Right atrium auricular region (tissue), 2 donors: ENCODE measurements around the gene SYCP2L. TPM values are rescaled to one million over a fixed set of nuclear protein-coding genes. Genes with fewer than 3 reads are reported as not detected.
"Not testable (repeated sequence)": the region's sequence is repeated elsewhere in the genome, so short reads cannot be mapped to it uniquely, and the experiment has no call there.

Experiments used
- DNase-seq: peaks from one replicate; pipeline ENCODE4 v3.0.0-alpha.2; 2019; ENCODE audit warnings: low spot score
- H3K27ac ChIP-seq, 2 donors: fragments of 200-600 bp; sonication (generic); 1 replicate in 1 of 2; 2 replicates in 1 of 2; pipeline ENCODE4 v1.5.1; 2016 to 2019
- H3K27me3 ChIP-seq, 2 donors: fragments of 200-600 bp; sonication (generic); one replicate each; pipeline versions ENCODE4 v1.5.1 to v1.6.0; 2017 to 2019
- H3K36me3 ChIP-seq: fragments of 200-600 bp; sonication (generic); one replicate; pipeline ENCODE4 v1.5.1; 2016
- H3K4me1 ChIP-seq, 2 donors: fragments of 200-600 bp; sonication (generic); one replicate each; pipeline versions ENCODE4 v1.5.1 to v1.6.0; 2017 to 2019
- H3K4me3 ChIP-seq, 2 donors: fragments of 200-600 bp; sonication (generic); 1 replicate in 1 of 2; 2 replicates in 1 of 2; pipeline ENCODE4 v1.5.1; 2017 to 2019; ENCODE audit warnings: mild to moderate bottlenecking in 1 of 2, moderate library complexity in 1 of 2
- H3K9me3 ChIP-seq, 2 donors: fragments of 200-600 bp; sonication (generic); one replicate each; pipeline ENCODE4 v1.5.1; 2019
- total RNA-seq, 2 donors: library from RNA; depleted of rRNA; stranded (reverse); fragments of >200 nt; gene quantifications; one replicate each; pipeline ENCODE4 v1.1.0, GENCODE V29; 2016
- TF ChIP-seq, protein P1 (sequence below), 2 donors: fragments of 200-600 bp; sonication (generic); IDR thresholded peaks; one replicate each; pipeline ENCODE4 v1.5.1; 2019; ENCODE audit warnings: antibody characterized with exemption in 2 of 2

Gene SYCP2L
- total RNA-seq, 2 donors from 2014 or later = 0.20 to 1.1 TPM

DNA sequence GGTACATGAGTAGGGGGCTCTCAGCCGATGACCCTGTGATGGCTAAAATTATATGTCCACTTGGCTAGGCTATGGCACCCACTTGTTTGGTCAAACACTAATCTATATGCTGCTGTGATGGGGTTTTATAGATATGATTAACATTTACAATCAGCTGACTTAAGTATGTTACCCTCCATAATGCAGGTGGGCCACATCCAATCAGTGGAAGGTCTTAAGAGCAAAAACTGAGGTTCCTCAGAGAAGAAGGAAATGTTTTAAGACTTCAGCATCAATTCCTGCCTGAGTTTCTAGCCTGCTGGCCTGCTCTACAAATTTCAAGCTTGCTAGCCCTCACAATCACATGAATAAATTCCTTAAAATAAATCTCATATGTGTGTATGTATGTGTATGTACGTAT is 29.6 kb upstream of the SYCP2L start:
- Histone ChIP-seq H3K27me3 (no peaks in the 10 kb centered on the region), H3K4me1 (no peaks in the 10 kb centered on the region), H3K4me3 (no peak overlapping the region), H3K27ac (no peak overlapping the region), H3K36me3 (no peaks in the 10 kb centered on the region), H3K9me3 (peaks cover 0 to 12% of the 10 kb centered on the region in 2 donors)
- TF ChIP-seq, protein P1, sequence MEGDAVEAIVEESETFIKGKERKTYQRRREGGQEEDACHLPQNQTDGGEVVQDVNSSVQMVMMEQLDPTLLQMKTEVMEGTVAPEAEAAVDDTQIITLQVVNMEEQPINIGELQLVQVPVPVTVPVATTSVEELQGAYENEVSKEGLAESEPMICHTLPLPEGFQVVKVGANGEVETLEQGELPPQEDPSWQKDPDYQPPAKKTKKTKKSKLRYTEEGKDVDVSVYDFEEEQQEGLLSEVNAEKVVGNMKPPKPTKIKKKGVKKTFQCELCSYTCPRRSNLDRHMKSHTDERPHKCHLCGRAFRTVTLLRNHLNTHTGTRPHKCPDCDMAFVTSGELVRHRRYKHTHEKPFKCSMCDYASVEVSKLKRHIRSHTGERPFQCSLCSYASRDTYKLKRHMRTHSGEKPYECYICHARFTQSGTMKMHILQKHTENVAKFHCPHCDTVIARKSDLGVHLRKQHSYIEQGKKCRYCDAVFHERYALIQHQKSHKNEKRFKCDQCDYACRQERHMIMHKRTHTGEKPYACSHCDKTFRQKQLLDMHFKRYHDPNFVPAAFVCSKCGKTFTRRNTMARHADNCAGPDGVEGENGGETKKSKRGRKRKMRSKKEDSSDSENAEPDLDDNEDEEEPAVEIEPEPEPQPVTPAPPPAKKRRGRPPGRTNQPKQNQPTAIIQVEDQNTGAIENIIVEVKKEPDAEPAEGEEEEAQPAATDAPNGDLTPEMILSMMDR (IDR thresholded peaks at IDR 0.05) = no peak
- no peak for DNase-seq

DNA sequence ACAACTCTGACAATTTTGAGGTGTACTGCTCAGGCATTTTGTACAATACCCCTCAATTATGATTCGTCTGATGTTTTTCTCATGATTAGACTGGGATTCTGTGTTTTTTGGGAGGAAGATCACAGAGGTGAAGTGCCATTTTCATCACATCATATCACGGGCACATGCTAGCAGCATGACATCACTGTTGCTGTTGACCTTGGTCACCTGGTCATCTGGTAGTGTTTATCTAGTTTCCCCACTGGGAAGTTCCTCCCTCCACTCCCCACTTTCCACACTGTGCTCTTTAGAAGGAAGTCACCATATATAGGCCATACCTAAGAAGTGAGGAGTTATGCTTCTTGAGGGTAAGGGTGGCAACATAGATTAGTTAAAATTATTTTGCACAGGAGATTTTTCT is 25.8 kb upstream of the SYCP2L start:
- H3K36me3 ChIP-seq = no peaks in the 10 kb centered on the region
- no peak overlapping the region for H3K4me3 ChIP-seq
- H3K27ac ChIP-seq = no peak overlapping the region
- no peaks in the 10 kb centered on the region for H3K4me1 ChIP-seq
- TF ChIP-seq, protein P1 (IDR thresholded peaks at IDR 0.05) = no peak
- no peaks in the 10 kb centered on the region for H3K9me3 ChIP-seq
- DNase-seq = no peak
- H3K27me3 ChIP-seq = no peaks in the 10 kb centered on the region

DNA sequence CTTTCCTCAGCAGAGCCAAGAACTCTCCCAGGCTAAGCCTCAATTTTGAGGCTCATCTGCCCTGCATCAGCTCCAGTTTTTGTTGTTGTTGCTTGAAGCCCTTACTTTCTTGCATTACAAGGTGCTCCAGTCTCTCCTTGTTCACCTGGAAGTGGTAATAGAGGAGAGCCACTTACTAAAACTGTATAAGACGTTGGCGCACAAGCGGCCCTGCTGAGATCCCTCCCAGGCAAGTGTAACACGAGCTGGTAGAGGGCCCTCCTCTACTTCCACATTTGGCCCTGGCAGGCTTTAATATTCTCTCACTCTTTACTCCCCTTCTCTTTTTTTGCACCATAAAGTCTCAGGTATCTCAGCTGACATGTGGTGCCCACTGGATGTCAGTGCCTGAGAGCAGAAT is 24.5 kb upstream of the SYCP2L start:
- DNase-seq = no peak

DNA sequence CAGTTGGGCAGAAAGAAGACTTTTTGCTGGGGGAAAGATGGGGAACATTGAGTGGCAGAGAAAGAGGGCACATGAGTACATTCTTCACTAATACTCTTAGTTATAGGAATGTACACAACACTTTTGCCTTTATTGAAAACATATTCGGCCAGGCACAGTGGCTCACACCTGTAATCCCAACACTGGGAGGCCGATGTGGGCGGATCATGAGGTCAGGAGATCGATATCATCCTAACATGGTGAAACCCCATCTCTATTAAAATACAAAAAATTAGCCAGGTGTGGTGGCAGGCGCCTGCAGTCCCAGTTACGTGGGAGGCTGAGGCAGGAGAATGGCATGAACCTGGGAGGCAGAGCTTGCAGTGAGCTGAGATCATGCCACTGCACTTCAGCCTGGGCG is 23.8 kb upstream of the SYCP2L start:
- not testable (repeated sequence) for DNase-seq, H3K36me3 ChIP-seq, H3K4me3 ChIP-seq, H3K27ac ChIP-seq, H3K27me3 ChIP-seq, H3K4me1 ChIP-seq, H3K9me3 ChIP-seq

More for the DNA sequence above, 24.5 kb upstream of the SYCP2L start:
- Histone ChIP-seq H3K4me3 (no peak overlapping the region), H3K27ac (no peak overlapping the region), H3K4me1 (no peaks in the 10 kb centered on the region), H3K9me3 (no peaks in the 10 kb centered on the region), H3K27me3 (no peaks in the 10 kb centered on the region), H3K36me3 (no peaks in the 10 kb centered on the region)
- TF ChIP-seq, protein P1 (IDR thresholded peaks at IDR 0.05) = no peak

- H3K27me3 ChIP-seq, H3K4me1 ChIP-seq, H3K4me3 ChIP-seq, DNase-seq, H3K27ac ChIP-seq, H3K36me3 ChIP-seq, H3K9me3 ChIP-seq: not testable (repeated sequence)
Observed at GRCh38 chr6:10866709-10867108, 20.1 kb upstream of the SYCP2L start.

DNA sequence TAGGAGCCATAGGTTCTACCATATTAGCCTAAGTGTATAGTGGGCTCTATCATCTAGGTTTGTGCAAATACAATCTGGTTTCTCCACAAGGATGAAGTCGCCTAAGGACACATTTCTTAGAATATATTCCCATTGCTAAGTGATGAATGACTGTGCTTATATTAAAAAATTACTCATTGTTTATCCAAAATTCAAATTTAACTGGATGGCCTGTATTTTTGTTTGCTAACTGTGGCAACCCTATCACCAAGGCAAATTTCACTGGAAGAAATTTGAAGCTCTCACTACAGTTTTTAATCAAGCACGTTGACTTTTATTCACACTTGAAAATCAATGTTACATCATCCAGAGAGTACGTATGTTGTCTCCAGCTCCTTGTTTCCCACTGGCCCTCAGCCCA is 18.9 kb upstream of the SYCP2L start:
- no peaks in the 10 kb centered on the region for H3K36me3 ChIP-seq
- no peaks in the 10 kb centered on the region for H3K9me3 ChIP-seq
- DNase-seq = no peak
- H3K27ac ChIP-seq = no peak overlapping the region
- H3K27me3 ChIP-seq = no peaks in the 10 kb centered on the region
- H3K4me1 ChIP-seq = no peaks in the 10 kb centered on the region
- H3K4me3 ChIP-seq = no peak overlapping the region
- TF ChIP-seq, protein P1 (IDR thresholded peaks at IDR 0.05) = no peak

GRCh38 chr6:10873374-10873773 is 13.5 kb upstream of the SYCP2L start:
- no peak for DNase-seq
- Histone ChIP-seq H3K36me3 (no peaks in the 10 kb centered on the region), H3K4me1 (no peaks in the 10 kb centered on the region), H3K4me3 (no peak overlapping the region), H3K27me3 (no peaks in the 10 kb centered on the region), H3K27ac (no peak overlapping the region), H3K9me3 (no peaks in the 10 kb centered on the region)
- TF ChIP-seq, protein P1 (IDR thresholded peaks at IDR 0.05) = no peak
